GM12878 (cell line): Measurements from ENCODE around the gene RMND5A. TPM values are rescaled to one million over a fixed set of nuclear protein-coding genes. Genes with fewer than 3 reads are reported as not detected.

Source experiments
- ATAC-seq: fragments of 200-7000 bp; cut with Tn5 transposase; 3 replicates; pipeline ENCODE4 v1.9.1; 2020; ENCODE audit warnings: mild to moderate bottlenecking, moderate library complexity
- BruUV-seq: library from RNA; stranded (reverse); fragments of 400-500 nt; replicated peaks from 2 replicates; lab custom pipeline; 2021; lab: Mats Ljungman, UMichigan
- CTCF ChIA-PET: fragments of 300-600 bp; sonication (Branson Sonifier 250); formaldehyde crosslinking; extraction: SDS; loops from one replicate; lab custom pipeline; 2021; ENCODE audit warnings: inconsistent platforms; lab: Yijun Ruan, JAX
- POLR2A ChIA-PET: fragments of 350-600 bp; formaldehyde crosslinking; extraction: SDS; loops from one replicate; lab custom pipeline; 2021; ENCODE audit warnings: inconsistent platforms; lab: Charles Lee
- RAD21 ChIA-PET: fragments of 300-600 bp; sonication (Branson Sonifier 250); formaldehyde crosslinking; loops from one replicate; lab custom pipeline; 2023; ENCODE audit warnings: antibody characterized with exemption; ENCODE audit not compliant: unreplicated experiment; lab: Charles Lee
- SMC1A ChIA-PET: fragments of 300-600 bp; sonication (Branson Sonifier 250); formaldehyde crosslinking; loops from one replicate; lab custom pipeline; 2023; ENCODE audit not compliant: unreplicated experiment, uncharacterized antibody; lab: Charles Lee
- DNase-seq: peaks from one replicate; pipeline ENCODE4 v3.0.0-alpha.2; 2011; ENCODE audit warnings: low read depth, low spot score
- FAIRE-seq: peaks from 3 replicates; lab custom pipeline; 2011; peaks lifted over from hg19 to GRCh38; lab: Jason Lieb, UNC
- H2AFZ ChIP-seq: 2 replicates; pipeline ENCODE4 v1.6.0; 2011; ENCODE audit warnings: low read depth, low read length, control low read depth; ENCODE audit not compliant: control insufficient read depth
- H3K27ac ChIP-seq: 2 replicates; pipeline ENCODE4 v1.5.1; 2011; ENCODE audit warnings: control low read depth; ENCODE audit not compliant: control insufficient read depth, insufficient read depth
- H3K27me3 ChIP-seq, 2 experiments: replicated peaks in 1 of 2; 2 replicates each; pipeline versions ENCODE4 v1.6.0 to v1.6.1; 2011; ENCODE audit warnings: low read length in 1 of 2; ENCODE audit not compliant: control insufficient read depth in 2 of 2, insufficient read depth in 2 of 2
- H3K36me3 ChIP-seq, 2 experiments: 2 replicates each; pipeline ENCODE4 v1.5.1; 2011; ENCODE audit warnings: low read length in 1 of 2; ENCODE audit not compliant: control insufficient read depth in 2 of 2, insufficient read depth in 2 of 2
- H3K4me1 ChIP-seq: 2 replicates; pipeline ENCODE4 v1.6.1; 2011; ENCODE audit warnings: mild to moderate bottlenecking, low read length, moderate library complexity, mixed read lengths; ENCODE audit not compliant: control insufficient read depth, insufficient read depth
- H3K4me2 ChIP-seq: 2 replicates; pipeline ENCODE4 v1.6.0; 2011; ENCODE audit warnings: control low read depth; ENCODE audit not compliant: control insufficient read depth, insufficient read depth
- H3K4me3 ChIP-seq: fragments of 200-600 bp; sonication (generic); 2 replicates; pipeline ENCODE4 v1.5.1; 2016
- H3K79me2 ChIP-seq: 2 replicates; pipeline ENCODE4 v1.6.0; 2011; ENCODE audit warnings: low read length; ENCODE audit not compliant: control insufficient read depth, insufficient read depth
- H3K9ac ChIP-seq: 2 replicates; pipeline ENCODE4 v1.8.0; 2011; ENCODE audit warnings: low read length, control low read depth, mixed read lengths; ENCODE audit not compliant: control insufficient read depth, insufficient read depth
- H3K9me3 ChIP-seq: replicated peaks from 3 replicates; pipeline ENCODE4 v1.5.1; 2011; ENCODE audit warnings: mild to moderate bottlenecking, low read length; ENCODE audit not compliant: control insufficient read depth, insufficient read depth
- H4K20me1 ChIP-seq: 2 replicates; pipeline ENCODE4 v1.6.0; 2011; ENCODE audit not compliant: control insufficient read depth, insufficient read depth
- BACH1 ChIP-seq: fragments of 450-650 bp; IDR thresholded peaks from 2 replicates; pipeline ENCODE4 v1.6.1; 2017; ENCODE audit warnings: mild to moderate bottlenecking, borderline replicate concordance
- NRF1 ChIP-seq: conservative IDR thresholded peaks from 2 replicates; pipeline ENCODE4 v1.6.1; 2011; ENCODE audit warnings: mild to moderate bottlenecking, low read depth, low read length, improper control_type of control experiment
- SIX5 ChIP-seq: IDR thresholded peaks from 2 replicates; pipeline ENCODE4 v1.6.1; 2011; ENCODE audit warnings: mild to moderate bottlenecking, low read depth, low read length, moderate library complexity; ENCODE audit not compliant: severe bottlenecking
- SREBF1 ChIP-seq: IDR thresholded peaks from 2 replicates; pipeline ENCODE4 v1.6.1; 2012; ENCODE audit warnings: mild to moderate bottlenecking, low read length
- SRF ChIP-seq, 2 experiments: IDR thresholded peaks; 2 replicates each; pipeline ENCODE4 v1.6.1; 2011; ENCODE audit warnings: low read depth in 2 of 2, low read length in 2 of 2, mild to moderate bottlenecking in 1 of 2, moderate library complexity in 1 of 2
- STAT1 ChIP-seq: fragments of 450-650 bp; conservative IDR thresholded peaks from 2 replicates; pipeline ENCODE4 v1.6.1; 2014; ENCODE audit warnings: antibody characterized with exemption, mild to moderate bottlenecking
- WGBS: methylation state at CpG from one replicate; pipeline ENCODE4 v1.1.6; 2016; ENCODE audit warnings: low lambda C conversion rate; ENCODE audit not compliant: insufficient replicate concordance, insufficient coverage; ENCODE audit errors: missing lambda C conversion rate; 5-methylcytosine and 5-hydroxymethylcytosine counted together
- in situ Hi-C: fragments of 300-500 bp; cut with MboI; formaldehyde crosslinking; loops from 9 replicates; pipeline ENCODE4 v1.14.3; 2018; ENCODE audit warnings: mixed read lengths
- intact Hi-C: fragments of 100-400 bp; cut with micrococcal nuclease; formaldehyde crosslinking; loops from one replicate; pipeline ENCODE4 v1.14.2; 2022; ENCODE audit not compliant: unreplicated experiment
- polyA plus RNA-seq, 11 experiments: library from polyadenylated mRNA; depleted of rRNA in 4 of 11; unstranded in 6 of 11; stranded (reverse) in 5 of 11; fragments of >200 nt; fragmentation: Nextera tagmentation in 4 of 11; fragmentation: Illumina TruSeq in 1 of 11; extraction: Ambion mirVana in 4 of 11; extraction: Trizol in 1 of 11; gene quantifications; 1 replicate in 1 of 11; 2 replicates in 10 of 11; pipeline versions ENCODE4 v1.2.1 to v1.2.3, GENCODE V29; 2011 to 2016; ENCODE audit warnings: inconsistent platforms in 2 of 11, missing spikeins in 2 of 11, low read depth in 1 of 11
- total RNA-seq, 4 experiments: library from RNA; depleted of rRNA in 3 of 4; stranded (reverse); fragments of >200 nt in 3 of 4; fragmentation: Illumina TruSeq in 1 of 4; extraction: Trizol in 1 of 4; gene quantifications; 2 replicates each; pipeline versions ENCODE4 v1.2.1 to v1.2.3, GENCODE V29; 2013 to 2021
- TF ChIP-seq, protein P1 (sequence below): fragments of 450-650 bp; formaldehyde crosslinking; IDR thresholded peaks from 2 replicates; pipeline ENCODE4 v1.5.0; 2022; ENCODE audit warnings: mild to moderate bottlenecking, missing genetic modification characterization
- TF ChIP-seq, protein P2 (sequence below): fragments of 150-350 bp; IDR thresholded peaks from 2 replicates; pipeline ENCODE4 v1.6.1; 2014; ENCODE audit warnings: mild to moderate bottlenecking, low read depth, low read length

Gene RMND5A
- total and polyA plus RNA-seq, 10 of the 15 experiments (the other 5 are each of a cell fraction or from before 2014, with no cell fraction given) = 8.3 to 33.6 (median 23.2) TPM

DNA sequence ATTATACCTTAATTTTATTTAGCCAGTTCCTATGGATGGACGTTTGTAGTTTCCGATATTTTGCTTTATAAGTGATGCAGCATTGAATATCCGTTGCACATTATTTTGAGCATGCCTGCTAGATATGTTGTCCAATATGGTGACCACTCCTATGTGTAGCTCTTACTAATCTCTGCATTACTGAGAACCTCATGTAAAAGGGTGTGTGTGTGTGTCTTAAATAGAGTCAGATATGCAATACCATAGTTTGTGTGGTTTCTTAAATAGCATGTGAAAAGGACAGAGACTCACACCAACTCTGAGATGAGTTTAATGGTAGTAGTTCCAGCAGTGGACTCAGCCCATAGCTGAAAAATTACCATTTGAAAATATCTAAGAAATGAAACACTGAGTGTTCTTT, 38.3 kb downstream of the RMND5A start:
- POLR2A ChIA-PET = no interaction called here
- no peak for FAIRE-seq

DNA sequence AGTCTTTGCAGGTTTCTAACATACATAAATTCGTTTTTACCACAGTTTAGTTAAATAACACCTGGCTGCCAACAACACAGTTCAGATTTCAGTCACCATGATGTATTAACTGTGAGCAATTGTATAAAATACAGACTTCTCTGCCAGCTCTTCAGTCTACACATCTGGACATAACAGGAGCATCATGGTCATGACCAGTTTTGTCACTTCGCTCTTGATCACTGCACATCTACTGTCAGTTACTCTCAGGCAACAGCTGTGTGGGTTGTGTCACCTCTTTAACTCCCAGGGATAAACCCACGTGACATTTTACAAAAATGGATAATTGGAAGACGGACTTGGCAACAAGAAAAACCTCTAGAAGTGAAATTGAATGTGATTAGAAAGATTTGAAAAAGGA, 40.3 kb downstream of the RMND5A start:
- Histone ChIP-seq H2AFZ (no peak overlapping the region), H4K20me1 (no peaks in the 10 kb centered on the region), H3K4me1 (no peaks in the 10 kb centered on the region), H3K9me3 (no peaks in the 10 kb centered on the region), H3K79me2 (no peaks in the 10 kb centered on the region), H3K4me3 (no peak overlapping the region), H3K4me2 (no peak overlapping the region), H3K36me3 (peaks cover 0 to 2% of the 10 kb centered on the region in 2 experiments; a peak in 2 of 4 replicates), H3K27me3 (no peaks in the 10 kb centered on the region), H3K27ac (no peak overlapping the region), H3K9ac (no peak overlapping the region)
- 85% methylated on average over 4 of the region's 4 CpGs for WGBS
- ATAC-seq = no peak
- TF ChIP-seq, protein P1, sequence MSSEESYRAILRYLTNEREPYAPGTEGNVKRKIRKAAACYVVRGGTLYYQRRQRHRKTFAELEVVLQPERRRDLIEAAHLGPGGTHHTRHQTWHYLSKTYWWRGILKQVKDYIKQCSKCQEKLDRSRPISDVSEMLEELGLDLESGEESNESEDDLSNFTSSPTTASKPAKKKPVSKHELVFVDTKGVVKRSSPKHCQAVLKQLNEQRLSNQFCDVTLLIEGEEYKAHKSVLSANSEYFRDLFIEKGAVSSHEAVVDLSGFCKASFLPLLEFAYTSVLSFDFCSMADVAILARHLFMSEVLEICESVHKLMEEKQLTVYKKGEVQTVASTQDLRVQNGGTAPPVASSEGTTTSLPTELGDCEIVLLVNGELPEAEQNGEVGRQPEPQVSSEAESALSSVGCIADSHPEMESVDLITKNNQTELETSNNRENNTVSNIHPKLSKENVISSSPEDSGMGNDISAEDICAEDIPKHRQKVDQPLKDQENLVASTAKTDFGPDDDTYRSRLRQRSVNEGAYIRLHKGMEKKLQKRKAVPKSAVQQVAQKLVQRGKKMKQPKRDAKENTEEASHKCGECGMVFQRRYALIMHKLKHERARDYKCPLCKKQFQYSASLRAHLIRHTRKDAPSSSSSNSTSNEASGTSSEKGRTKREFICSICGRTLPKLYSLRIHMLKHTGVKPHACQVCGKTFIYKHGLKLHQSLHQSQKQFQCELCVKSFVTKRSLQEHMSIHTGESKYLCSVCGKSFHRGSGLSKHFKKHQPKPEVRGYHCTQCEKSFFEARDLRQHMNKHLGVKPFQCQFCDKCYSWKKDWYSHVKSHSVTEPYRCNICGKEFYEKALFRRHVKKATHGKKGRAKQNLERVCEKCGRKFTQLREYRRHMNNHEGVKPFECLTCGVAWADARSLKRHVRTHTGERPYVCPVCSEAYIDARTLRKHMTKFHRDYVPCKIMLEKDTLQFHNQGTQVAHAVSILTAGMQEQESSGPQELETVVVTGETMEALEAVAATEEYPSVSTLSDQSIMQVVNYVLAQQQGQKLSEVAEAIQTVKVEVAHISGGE (CRISPR knock-in tag) = no peak
- TF ChIP-seq, protein P2, sequence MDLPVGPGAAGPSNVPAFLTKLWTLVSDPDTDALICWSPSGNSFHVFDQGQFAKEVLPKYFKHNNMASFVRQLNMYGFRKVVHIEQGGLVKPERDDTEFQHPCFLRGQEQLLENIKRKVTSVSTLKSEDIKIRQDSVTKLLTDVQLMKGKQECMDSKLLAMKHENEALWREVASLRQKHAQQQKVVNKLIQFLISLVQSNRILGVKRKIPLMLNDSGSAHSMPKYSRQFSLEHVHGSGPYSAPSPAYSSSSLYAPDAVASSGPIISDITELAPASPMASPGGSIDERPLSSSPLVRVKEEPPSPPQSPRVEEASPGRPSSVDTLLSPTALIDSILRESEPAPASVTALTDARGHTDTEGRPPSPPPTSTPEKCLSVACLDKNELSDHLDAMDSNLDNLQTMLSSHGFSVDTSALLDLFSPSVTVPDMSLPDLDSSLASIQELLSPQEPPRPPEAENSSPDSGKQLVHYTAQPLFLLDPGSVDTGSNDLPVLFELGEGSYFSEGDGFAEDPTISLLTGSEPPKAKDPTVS = no peak
- TF ChIP-seq SIX5 = no peak
- TF ChIP-seq STAT1 = no peak
- TF ChIP-seq SRF (IDR thresholded peaks at IDR 0.05; ENCODE audit: low read depth in 2 of 2, low read length in 2 of 2) = no peak
- no peak for TF ChIP-seq BACH1
- TF ChIP-seq SREBF1 = no peak
- BruUV-seq = no TSS peak
- no peak for DNase-seq
- RAD21 ChIA-PET = no interaction called here
- POLR2A ChIA-PET = no interaction called here
- SMC1A ChIA-PET = no interaction called here
- intact Hi-C loops = no loop called here
- in situ Hi-C loops = no loop called here
- no peak for FAIRE-seq
- CTCF ChIA-PET = no interaction called here

More for the DNA sequence above, 38.3 kb downstream of the RMND5A start:
- intact Hi-C loops = no loop called here
- TF ChIP-seq NRF1 = no peak
- no peaks in the 10 kb centered on the region for H3K79me2 ChIP-seq
- H3K4me1 ChIP-seq = no peaks in the 10 kb centered on the region
- in situ Hi-C loops = no loop called here
- CTCF ChIA-PET = no interaction called here
- peaks cover 0 to 2% of the 10 kb centered on the region in 2 experiments; a peak in 2 of 4 replicates for H3K36me3 ChIP-seq
- SMC1A ChIA-PET = no interaction called here
- ATAC-seq (no peak), DNase-seq (no peak)
- RAD21 ChIA-PET = no interaction called here
- H3K9me3 ChIP-seq = no peaks in the 10 kb centered on the region
- H3K9ac ChIP-seq = no peak overlapping the region
- WGBS = 97% methylated on average over 3 of the region's 3 CpGs
- BruUV-seq = no TSS peak
- H2AFZ ChIP-seq = no peak overlapping the region
- no peaks in the 10 kb centered on the region for H4K20me1 ChIP-seq
- no peak overlapping the region for H3K27ac ChIP-seq
- H3K4me2 ChIP-seq = no peak overlapping the region
- no peak overlapping the region for H3K4me3 ChIP-seq
- no peaks in the 10 kb centered on the region for H3K27me3 ChIP-seq
